Thoracic aorta (tissue), 2 donors: ENCODE measurements around the gene WDR5. TPM values are rescaled to one million over a fixed set of nuclear protein-coding genes. Genes with fewer than 3 reads are reported as not detected.

Experiments
- ATAC-seq: fragments of 150-250 bp; one replicate; pipeline ENCODE4 v1.8.0; 2017; ENCODE audit warnings: low read depth; ENCODE audit not compliant: insufficient number of reproducible peaks, low FRiP score
- DNase-seq: peaks from one replicate; pipeline ENCODE4 v3.0.0-alpha.2; 2020; ENCODE audit warnings: low spot score
- H3K27ac ChIP-seq, 2 donors: fragments of 200-600 bp; sonication (generic); 1 replicate in 1 of 2; 2 replicates in 1 of 2; pipeline ENCODE4 v1.5.1; 2016; ENCODE audit warnings: mild to moderate bottlenecking in 2 of 2, moderate library complexity in 2 of 2
- H3K27me3 ChIP-seq: fragments of 200-600 bp; sonication (generic); replicated peaks from 2 replicates; pipeline ENCODE4 v1.6.0; 2016; ENCODE audit warnings: mild to moderate bottlenecking; ENCODE audit not compliant: insufficient read depth
- H3K36me3 ChIP-seq: fragments of 200-600 bp; sonication (generic); one replicate; pipeline ENCODE4 v1.5.1; 2016
- H3K4me1 ChIP-seq, 2 donors: fragments of 200-600 bp; sonication (generic); 1 replicate in 1 of 2; 2 replicates in 1 of 2; pipeline versions ENCODE4 v1.5.1 to v1.6.0; 2016; ENCODE audit warnings: low read depth in 2 of 2, mild to moderate bottlenecking in 1 of 2; ENCODE audit not compliant: control insufficient read depth in 1 of 2
- H3K4me3 ChIP-seq: fragments of 200-600 bp; sonication (generic); 2 replicates; pipeline ENCODE4 v1.5.1; 2016; ENCODE audit warnings: mild to moderate bottlenecking
- H3K9me3 ChIP-seq: fragments of 200-600 bp; sonication (generic); 2 replicates; pipeline ENCODE4 v1.5.1; 2016
- CTCF ChIP-seq: fragments of 200-600 bp; sonication (generic); IDR thresholded peaks from one replicate; pipeline ENCODE4 v1.5.1; 2019; ENCODE audit warnings: antibody characterized with exemption
- total RNA-seq, 2 donors: library from RNA; depleted of rRNA; stranded (reverse); fragments of >200 nt; gene quantifications; one replicate each; pipeline versions ENCODE4 v1.1.0 to v1.2.3, GENCODE V29; 2016

The WDR5 gene
- total RNA-seq, 2 donors from 2014 or later, result 20.7 to 24.0 TPM

GRCh38 chr9:134208310-134208841 is 72.5 kb downstream of the WDR5 start:
- H3K4me3 ChIP-seq, result peak overlapping the region; percentile 37
- no peaks in the 10 kb centered on the region for H3K36me3 ChIP-seq
- DNase-seq, result peak; percentile 58
- H3K27me3 ChIP-seq, result no peaks in the 10 kb centered on the region
- peaks cover 19 to 53% of the 10 kb centered on the region in 2 donors for H3K4me1 ChIP-seq
- no peaks in the 10 kb centered on the region for H3K9me3 ChIP-seq
- ATAC-seq, result no peak
- TF ChIP-seq CTCF, result no peak
- peak overlapping the region in 1 of 2 donors; percentile 40 for H3K27ac ChIP-seq

GRCh38 chr9:134208981-134209725 is 73.3 kb downstream of the WDR5 start:
- no peak for DNase-seq
- Histone ChIP-seq H3K4me1 (peaks cover 19 to 53% of the 10 kb centered on the region in 2 donors), H3K27ac (peak overlapping the region in 1 of 2 donors; percentile 40), H3K36me3 (no peaks in the 10 kb centered on the region), H3K9me3 (no peaks in the 10 kb centered on the region), H3K4me3 (no peak overlapping the region), H3K27me3 (no peaks in the 10 kb centered on the region)
- ATAC-seq, result no peak
- TF ChIP-seq CTCF, result no peak

Other genes with a start within 250 kb of the WDR5 start
- 10 to 100 TPM; 10.1 to 11.5 TPM for gene VAV2, start 143.8 kb upstream of the WDR5 start, total RNA-seq
- 10 to 100 TPM in 1 of 2 donors, 1 to 10 TPM in 1; 8.8 to 14.6 TPM for gene BRD3OS, start 110.6 kb upstream of the WDR5 start, total RNA-seq
- gene BRD3, start 68.1 kb upstream of the WDR5 start, total RNA-seq, result 10 to 100 TPM; 22.1 to 47.9 TPM
- gene RNU6ATAC, start 28.5 kb downstream of the WDR5 start, total RNA-seq, result not detected
- 10 to 100 TPM; 45.4 to 58.1 TPM for gene RXRA, start 190.4 kb downstream of the WDR5 start, total RNA-seq